NT2/D1 (cell line): ENCODE data around the gene IGFBP6.

Experiments used
- YY1 ChIP-seq: IDR thresholded peaks from 2 replicates; pipeline ENCODE4 v1.6.1; 2011; ENCODE audit not compliant: insufficient read length, insufficient read depth
- ZNF274 ChIP-seq: IDR thresholded peaks from 2 replicates; pipeline ENCODE4 v1.6.1; 2011; ENCODE audit warnings: mild to moderate bottlenecking, low read depth, low read length

DNA sequence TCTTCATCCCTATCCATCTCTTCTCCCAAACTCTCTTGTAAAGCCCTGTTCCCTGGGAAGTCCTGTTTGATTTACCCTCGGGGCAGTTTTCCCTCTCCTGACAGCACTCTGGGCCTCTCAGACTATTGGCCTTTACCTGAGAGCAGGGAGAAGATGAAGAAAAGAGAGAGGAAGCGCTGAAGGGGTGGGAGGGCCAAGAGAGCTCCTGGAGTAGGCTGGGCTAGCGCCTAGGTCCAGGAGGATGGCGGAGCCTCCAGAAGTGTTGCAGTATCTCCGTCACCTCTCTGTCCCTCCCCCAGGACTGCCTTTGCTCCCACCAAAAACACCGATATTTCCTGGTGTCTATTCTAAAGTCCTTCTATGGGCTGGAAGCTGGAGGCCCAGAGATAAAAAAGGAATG is 5.7 kb upstream of the IGFBP6 start:
- TF ChIP-seq YY1 (no peak), ZNF274 (no peak)
